Esophagus squamous epithelium (tissue), 5 donors: ENCODE data around the gene UPK1B. TPM values are rescaled to one million over a fixed set of nuclear protein-coding genes. Genes with fewer than 3 reads are reported as not detected.

ENCODE experiments used
- DNase-seq: peaks from one replicate; lab custom pipeline; 2025; lab: John Stamatoyannopoulos, UW
- H3K27ac ChIP-seq, 4 donors: fragments of 200-600 bp; sonication (generic); one replicate each; pipeline ENCODE4 v1.5.1; 2016 to 2019; ENCODE audit warnings: mild to moderate bottlenecking in 1 of 4
- H3K27me3 ChIP-seq, 4 donors: fragments of 200-600 bp; sonication (generic); 1 replicate in 3 of 4; 2 replicates in 1 of 4; pipeline versions ENCODE4 v1.5.1 to v1.6.0; 2017 to 2021; ENCODE audit warnings: antibody characterized with exemption in 1 of 4
- H3K36me3 ChIP-seq, 3 donors: fragments of 200-600 bp; sonication (generic); one replicate each; pipeline ENCODE4 v1.5.1; 2016 to 2019
- H3K4me1 ChIP-seq, 3 donors: fragments of 200-600 bp; sonication (generic); one replicate each; pipeline ENCODE4 v1.5.1; 2017 to 2019
- H3K4me3 ChIP-seq, 4 donors: fragments of 200-600 bp; sonication (generic); 1 replicate in 3 of 4; 2 replicates in 1 of 4; pipeline ENCODE4 v1.5.1; 2016 to 2019; ENCODE audit warnings: mild to moderate bottlenecking in 2 of 4, moderate library complexity in 1 of 4
- H3K9me3 ChIP-seq, 3 donors: fragments of 200-600 bp; sonication (generic); one replicate each; pipeline ENCODE4 v1.5.1; 2016 to 2019
- CTCF ChIP-seq, 6 experiments: fragments of 450-650 bp in 4 of 6; fragments of 200-600 bp in 2 of 6; sonication (generic) in 2 of 6; IDR thresholded peaks; one replicate each; pipeline ENCODE4 v1.5.1; 2016 to 2019; ENCODE audit warnings: antibody characterized with exemption in 6 of 6, mild to moderate bottlenecking in 4 of 6, moderate library complexity in 4 of 6
- POLR2A ChIP-seq, 4 donors: fragments of 450-650 bp; IDR thresholded peaks; one replicate each; pipeline ENCODE4 v1.6.1; 2017; ENCODE audit warnings: antibody characterized with exemption in 4 of 4, mild to moderate bottlenecking in 4 of 4, moderate library complexity in 3 of 4
- WGBS, 2 donors: methylation state at CpG; one replicate each; pipeline ENCODE4 v1.1.5; 2018; 5-methylcytosine and 5-hydroxymethylcytosine counted together
- intact Hi-C: fragments of 100-400 bp; cut with DNase I; formaldehyde crosslinking; loops from one replicate; pipeline ENCODE4 v1.15.0; 2022
- total RNA-seq, 4 donors: library from RNA; depleted of rRNA; stranded (reverse); fragments of >200 nt; gene quantifications; one replicate each; pipeline ENCODE4 v1.1.0, GENCODE V29; 2016
- donor health status: DM: yes; HTN: yes; CAD: no.

Gene UPK1B
- total RNA-seq, 4 donors from 2014 or later, result 0.26 to 5.9 (median 2.6) TPM

DNA sequence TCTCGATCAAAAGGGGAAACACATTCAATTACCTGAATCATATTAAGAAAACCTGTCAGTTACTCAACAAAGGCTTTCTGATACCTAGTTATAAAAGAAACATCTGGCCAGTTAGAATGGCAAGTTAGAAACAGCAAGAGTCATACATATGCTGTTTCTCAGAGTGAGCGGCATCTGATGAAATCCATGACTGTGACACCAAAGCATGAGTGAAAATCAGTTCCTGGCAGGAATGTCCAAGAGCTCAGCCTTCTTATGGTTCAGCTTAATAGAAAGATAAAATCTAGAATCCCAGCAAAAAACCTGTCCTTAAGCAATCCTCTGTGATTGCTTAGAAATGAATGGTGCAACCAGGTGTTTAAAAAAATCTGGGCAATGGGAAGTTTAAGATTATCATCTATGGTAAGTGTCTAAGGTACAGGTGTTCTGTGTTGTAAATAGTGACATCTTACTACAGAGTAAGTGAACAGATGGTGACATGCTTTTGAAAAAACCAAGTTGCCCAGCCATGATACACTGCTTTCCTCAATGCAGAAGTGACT is 48.5 kb downstream of the UPK1B start:
- H3K27ac ChIP-seq, result no peak overlapping the region
- H3K36me3 ChIP-seq, result peaks cover 5 to 99% (median 22%) of the 10 kb centered on the region in 3 donors
- no peaks in the 10 kb centered on the region for H3K9me3 ChIP-seq
- intact Hi-C loops, result no loop called here
- WGBS, 2 donors, result 91 to 93% methylated on average over 2 of the region's 2 CpGs
- no peaks in the 10 kb centered on the region for H3K27me3 ChIP-seq
- no peak for DNase-seq
- H3K4me1 ChIP-seq, result no peaks in the 10 kb centered on the region
- H3K4me3 ChIP-seq, result no peak overlapping the region
- TF ChIP-seq CTCF (IDR thresholded peaks at IDR 0.05), result no peak
- TF ChIP-seq POLR2A (IDR thresholded peaks at IDR 0.05), result no peak

GRCh38 chr3:119222391-119222790 is 49.0 kb downstream of the UPK1B start:
- Histone ChIP-seq H3K9me3 (no peaks in the 10 kb centered on the region), H3K27me3 (no peaks in the 10 kb centered on the region), H3K4me1 (no peaks in the 10 kb centered on the region), H3K4me3 (no peak overlapping the region), H3K27ac (no peak overlapping the region), H3K36me3 (peaks cover 7 to 99% (median 23%) of the 10 kb centered on the region in 3 donors)
- WGBS, 2 donors, result 91 to 93% methylated on average over 7 of the region's 7 CpGs
- intact Hi-C loops, result no loop called here
- DNase-seq, result no peak
- no peak for TF ChIP-seq POLR2A (IDR thresholded peaks at IDR 0.05)
- no peak for TF ChIP-seq CTCF (IDR thresholded peaks at IDR 0.05)

GRCh38 chr3:119223511-119223910 is 50.1 kb downstream of the UPK1B start:
- intact Hi-C loops, result no loop called here
- no peak for TF ChIP-seq CTCF (IDR thresholded peaks at IDR 0.05)
- no peak for TF ChIP-seq POLR2A (IDR thresholded peaks at IDR 0.05)
- WGBS, 2 donors, result 96 to 98% methylated on average over 5 of the region's 5 CpGs
- no peaks in the 10 kb centered on the region for H3K9me3 ChIP-seq
- H3K27me3 ChIP-seq, result no peaks in the 10 kb centered on the region
- peaks cover 7 to 99% (median 21%) of the 10 kb centered on the region in 3 donors for H3K36me3 ChIP-seq
- H3K27ac ChIP-seq, result no peak overlapping the region
- no peak for DNase-seq
- no peak overlapping the region for H3K4me3 ChIP-seq
- no peaks in the 10 kb centered on the region for H3K4me1 ChIP-seq

DNA sequence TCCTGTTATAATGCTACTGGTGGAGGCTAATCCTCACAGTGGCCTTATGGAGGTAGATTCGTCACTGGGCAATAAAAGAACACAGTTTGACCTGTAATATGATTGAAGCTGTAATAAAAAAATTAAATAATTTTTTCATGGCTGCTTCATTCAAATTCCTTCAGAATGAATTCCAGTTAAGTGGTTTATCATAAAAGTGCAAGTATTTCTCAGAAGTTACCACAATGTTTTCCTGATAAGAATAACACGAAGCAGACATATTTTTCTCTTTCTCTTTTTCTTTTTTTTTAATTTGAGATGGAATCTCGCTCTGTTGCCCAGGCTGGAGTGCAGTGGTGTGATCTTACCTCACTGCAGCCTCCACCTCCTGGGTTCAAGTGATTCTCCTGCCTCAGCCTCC is 51.7 kb downstream of the UPK1B start:
- Histone ChIP-seq H3K27me3 (no peaks in the 10 kb centered on the region), H3K9me3 (no peaks in the 10 kb centered on the region), H3K36me3 (peaks cover 7 to 99% (median 14%) of the 10 kb centered on the region in 3 donors), H3K27ac (no peak overlapping the region), H3K4me1 (no peaks in the 10 kb centered on the region), H3K4me3 (no peak overlapping the region)
- TF ChIP-seq CTCF (IDR thresholded peaks at IDR 0.05), result no peak
- no peak for TF ChIP-seq POLR2A (IDR thresholded peaks at IDR 0.05)
- 91% methylated on average over 3 of the region's 3 CpGs for WGBS, 2 donors
- DNase-seq, result no peak
- intact Hi-C loops, result no loop called here

DNA sequence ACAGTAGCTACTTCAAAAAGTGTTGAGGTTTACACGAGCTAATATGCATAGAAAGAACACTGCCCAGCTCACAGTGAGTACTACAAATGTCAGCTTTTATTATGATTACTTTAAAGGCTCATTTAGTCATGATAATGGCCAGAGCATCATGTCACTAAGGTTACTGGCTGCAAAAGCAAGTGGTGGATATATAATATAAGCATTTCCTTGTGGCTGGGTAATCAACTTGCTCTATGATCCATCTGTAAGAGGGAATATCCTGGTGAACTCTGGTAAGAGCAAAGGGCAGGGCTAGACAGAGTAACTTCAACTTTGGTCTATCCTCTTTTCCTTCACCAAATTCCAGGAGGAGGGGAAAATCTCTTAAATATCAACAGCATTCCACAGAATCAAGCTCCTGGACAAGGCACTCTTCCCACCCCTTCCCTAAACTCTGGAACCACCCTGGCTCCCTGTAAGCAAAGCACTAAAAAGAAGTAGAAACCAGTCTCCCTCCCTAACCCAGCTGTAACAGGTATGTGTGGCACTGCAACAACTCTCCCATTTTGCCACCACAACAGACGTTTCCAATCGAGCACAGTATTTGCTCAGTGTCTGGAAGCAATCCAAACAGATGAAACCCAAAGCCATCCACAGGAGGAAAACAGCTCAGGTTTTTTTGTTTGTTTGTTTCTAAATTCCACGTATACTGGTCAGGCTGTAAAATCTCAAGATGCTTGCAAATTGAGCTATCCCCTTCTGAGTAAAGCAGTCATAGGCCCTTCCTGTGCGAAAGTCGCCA is 53.9 kb downstream of the UPK1B start:
- intact Hi-C loops, result no loop called here
- Histone ChIP-seq H3K9me3 (no peaks in the 10 kb centered on the region), H3K36me3 (peaks cover 7 to 95% (median 14%) of the 10 kb centered on the region in 3 donors), H3K4me3 (no peak overlapping the region), H3K4me1 (no peaks in the 10 kb centered on the region), H3K27me3 (no peaks in the 10 kb centered on the region), H3K27ac (no peak overlapping the region)
- 67 to 78% methylated on average over 5 to 6 of the region's 6 CpGs for WGBS, 2 donors
- no peak for TF ChIP-seq CTCF (IDR thresholded peaks at IDR 0.05)
- no peak for TF ChIP-seq POLR2A (IDR thresholded peaks at IDR 0.05)
- DNase-seq, result no peak
